ENCODE measurements around the gene SLC16A6.

The SLC16A6 gene

GRCh38 chr17:68296217-68297191 lies 5.6 kb upstream of the SLC16A6 start:
- Histone ChIP-seq H3K36me3 (ENCODE audit: control insufficient read depth, low read depth, low read length) (no peaks in the 10 kb centered on the region), H3K27ac (ENCODE audit: low read length) (no peak overlapping the region), H3K4me1 (ENCODE audit: control insufficient read depth, low read depth, low read length) (peaks cover 32% of the 10 kb centered on the region), H3K9me3 (ENCODE audit: control insufficient read depth, low read depth, low read length) (no peaks in the 10 kb centered on the region), H3K4me3 (ENCODE audit: low read length) (no peak overlapping the region), H3K9ac (ENCODE audit: low read length) (no peak overlapping the region), H3K27me3 (ENCODE audit: control insufficient read depth, insufficient read depth, low read length) (peaks cover 18% of the 10 kb centered on the region)

GRCh38 chr17:68295086-68295485 lies 4.2 kb upstream of the SLC16A6 start:
- H3K4me3 ChIP-seq (ENCODE audit: low read length), result no peak overlapping the region
- peaks cover 30% of the 10 kb centered on the region for H3K4me1 ChIP-seq (ENCODE audit: control insufficient read depth, low read depth, low read length)
- H3K36me3 ChIP-seq (ENCODE audit: control insufficient read depth, low read depth, low read length), result no peaks in the 10 kb centered on the region

GRCh38 chr17:68294617-68295016 lies 3.7 kb upstream of the SLC16A6 start:
- no peak overlapping the region for H3K4me3 ChIP-seq (ENCODE audit: low read length)
- H3K4me1 ChIP-seq (ENCODE audit: control insufficient read depth, low read depth, low read length), result peaks cover 34% of the 10 kb centered on the region
- no peak overlapping the region for H3K27ac ChIP-seq (ENCODE audit: low read length)
- H3K36me3 ChIP-seq (ENCODE audit: control insufficient read depth, low read depth, low read length), result no peaks in the 10 kb centered on the region
- H3K9me3 ChIP-seq (ENCODE audit: control insufficient read depth, low read depth, low read length), result no peaks in the 10 kb centered on the region
- no peak overlapping the region for H3K9ac ChIP-seq (ENCODE audit: low read length)
- peaks cover 32% of the 10 kb centered on the region for H3K27me3 ChIP-seq (ENCODE audit: control insufficient read depth, insufficient read depth, low read length)

More at GRCh38 chr17:68295086-68295485, 4.2 kb upstream of the SLC16A6 start:
- Histone ChIP-seq H3K9me3 (ENCODE audit: control insufficient read depth, low read depth, low read length) (no peaks in the 10 kb centered on the region), H3K9ac (ENCODE audit: low read length) (no peak overlapping the region), H3K27me3 (ENCODE audit: control insufficient read depth, insufficient read depth, low read length) (peaks cover 28% of the 10 kb centered on the region), H3K27ac (ENCODE audit: low read length) (no peak overlapping the region)

GRCh38 chr17:68294196-68294555 lies 3.2 kb upstream of the SLC16A6 start:
- no peaks in the 10 kb centered on the region for H3K9me3 ChIP-seq (ENCODE audit: control insufficient read depth, low read depth, low read length)
- no peak overlapping the region for H3K9ac ChIP-seq (ENCODE audit: low read length)
- H3K4me3 ChIP-seq (ENCODE audit: low read length), result peak overlapping the region; percentile 38
- no peaks in the 10 kb centered on the region for H3K36me3 ChIP-seq (ENCODE audit: control insufficient read depth, low read depth, low read length)
- no peak overlapping the region for H3K27ac ChIP-seq (ENCODE audit: low read length)
- peaks cover 37% of the 10 kb centered on the region for H3K27me3 ChIP-seq (ENCODE audit: control insufficient read depth, insufficient read depth, low read length)
- peaks cover 39% of the 10 kb centered on the region for H3K4me1 ChIP-seq (ENCODE audit: control insufficient read depth, low read depth, low read length)

- no peak overlapping the region for H3K27ac ChIP-seq (ENCODE audit: low read length)
Observed at GRCh38 chr17:68293490-68294195, 2.7 kb upstream of the SLC16A6 start.

GRCh38 chr17:68292689-68293040 lies 1.7 kb upstream of the SLC16A6 start:
- peaks cover 46% of the 10 kb centered on the region for H3K27me3 ChIP-seq (ENCODE audit: control insufficient read depth, insufficient read depth, low read length)
- no peaks in the 10 kb centered on the region for H3K36me3 ChIP-seq (ENCODE audit: control insufficient read depth, low read depth, low read length)
- H3K4me1 ChIP-seq (ENCODE audit: control insufficient read depth, low read depth, low read length), result peaks cover 41% of the 10 kb centered on the region
- H3K27ac ChIP-seq (ENCODE audit: low read length), result no peak overlapping the region
- H3K9me3 ChIP-seq (ENCODE audit: control insufficient read depth, low read depth, low read length), result no peaks in the 10 kb centered on the region
- H3K9ac ChIP-seq (ENCODE audit: low read length), result peak overlapping the region; percentile 81
- peak overlapping the region; percentile 75 for H3K4me3 ChIP-seq (ENCODE audit: low read length)

More at GRCh38 chr17:68293490-68294195, 2.7 kb upstream of the SLC16A6 start:
- Histone ChIP-seq H3K4me1 (ENCODE audit: control insufficient read depth, low read depth, low read length) (peaks cover 41% of the 10 kb centered on the region), H3K4me3 (ENCODE audit: low read length) (peak overlapping the region; percentile 38), H3K27me3 (ENCODE audit: control insufficient read depth, insufficient read depth, low read length) (peaks cover 42% of the 10 kb centered on the region), H3K9ac (ENCODE audit: low read length) (no peak overlapping the region), H3K9me3 (ENCODE audit: control insufficient read depth, low read depth, low read length) (no peaks in the 10 kb centered on the region), H3K36me3 (ENCODE audit: control insufficient read depth, low read depth, low read length) (no peaks in the 10 kb centered on the region)

- no peaks in the 10 kb centered on the region for H3K36me3 ChIP-seq (ENCODE audit: control insufficient read depth, low read depth, low read length)
- peaks cover 40% of the 10 kb centered on the region for H3K4me1 ChIP-seq (ENCODE audit: control insufficient read depth, low read depth, low read length)
- peak overlapping the region; percentile 81 for H3K9ac ChIP-seq (ENCODE audit: low read length)
- H3K9me3 ChIP-seq (ENCODE audit: control insufficient read depth, low read depth, low read length), result no peaks in the 10 kb centered on the region
- H3K4me3 ChIP-seq (ENCODE audit: low read length), result peak overlapping the region; percentile 75
- H3K27ac ChIP-seq (ENCODE audit: low read length), result no peak overlapping the region
- H3K27me3 ChIP-seq (ENCODE audit: control insufficient read depth, insufficient read depth, low read length), result peaks cover 46% of the 10 kb centered on the region
Observed at GRCh38 chr17:68291836-68292688, 1.1 kb upstream of the SLC16A6 start.

- Histone ChIP-seq H3K9me3 (ENCODE audit: control insufficient read depth, low read depth, low read length) (no peaks in the 10 kb centered on the region), H3K4me1 (ENCODE audit: control insufficient read depth, low read depth, low read length) (peaks cover 30% of the 10 kb centered on the region), H3K4me3 (ENCODE audit: low read length) (peak overlapping the region; percentile 75), H3K27me3 (ENCODE audit: control insufficient read depth, insufficient read depth, low read length) (peaks cover 46% of the 10 kb centered on the region), H3K36me3 (ENCODE audit: control insufficient read depth, low read depth, low read length) (no peaks in the 10 kb centered on the region), H3K27ac (ENCODE audit: low read length) (no peak overlapping the region), H3K9ac (ENCODE audit: low read length) (peak overlapping the region; percentile 43)
Observed at GRCh38 chr17:68290268-68290954, 516 bp downstream of the SLC16A6 start.

- peaks cover 46% of the 10 kb centered on the region for H3K27me3 ChIP-seq (ENCODE audit: control insufficient read depth, insufficient read depth, low read length)
- peak overlapping the region; percentile 75 for H3K4me3 ChIP-seq (ENCODE audit: low read length)
- no peaks in the 10 kb centered on the region for H3K9me3 ChIP-seq (ENCODE audit: control insufficient read depth, low read depth, low read length)
- no peaks in the 10 kb centered on the region for H3K36me3 ChIP-seq (ENCODE audit: control insufficient read depth, low read depth, low read length)
- peaks cover 27% of the 10 kb centered on the region for H3K4me1 ChIP-seq (ENCODE audit: control insufficient read depth, low read depth, low read length)
- no peak overlapping the region for H3K27ac ChIP-seq (ENCODE audit: low read length)
- no peak overlapping the region for H3K9ac ChIP-seq (ENCODE audit: low read length)
Observed at GRCh38 chr17:68289936-68290267, 1.0 kb downstream of the SLC16A6 start.

- no peak overlapping the region for H3K9ac ChIP-seq (ENCODE audit: low read length)
- no peaks in the 10 kb centered on the region for H3K9me3 ChIP-seq (ENCODE audit: control insufficient read depth, low read depth, low read length)
- H3K27me3 ChIP-seq (ENCODE audit: control insufficient read depth, insufficient read depth, low read length), result peaks cover 46% of the 10 kb centered on the region
- H3K36me3 ChIP-seq (ENCODE audit: control insufficient read depth, low read depth, low read length), result no peaks in the 10 kb centered on the region
- no peak overlapping the region for H3K27ac ChIP-seq (ENCODE audit: low read length)
- no peak overlapping the region for H3K4me3 ChIP-seq (ENCODE audit: low read length)
- peaks cover 24% of the 10 kb centered on the region for H3K4me1 ChIP-seq (ENCODE audit: control insufficient read depth, low read depth, low read length)
Observed at GRCh38 chr17:68289473-68289872, 1.5 kb downstream of the SLC16A6 start.

- H3K27me3 ChIP-seq (ENCODE audit: control insufficient read depth, insufficient read depth, low read length), result peaks cover 46% of the 10 kb centered on the region
- no peak overlapping the region for H3K9ac ChIP-seq (ENCODE audit: low read length)
- H3K4me1 ChIP-seq (ENCODE audit: control insufficient read depth, low read depth, low read length), result peaks cover 17% of the 10 kb centered on the region
- no peaks in the 10 kb centered on the region for H3K36me3 ChIP-seq (ENCODE audit: control insufficient read depth, low read depth, low read length)
- H3K9me3 ChIP-seq (ENCODE audit: control insufficient read depth, low read depth, low read length), result no peaks in the 10 kb centered on the region
- no peak overlapping the region for H3K27ac ChIP-seq (ENCODE audit: low read length)
- H3K4me3 ChIP-seq (ENCODE audit: low read length), result no peak overlapping the region
Observed at GRCh38 chr17:68288804-68289203, 2.1 kb downstream of the SLC16A6 start.
